Keratinocyte (primary cell): ENCODE data around the gene ZBTB40.

ENCODE experiments used
- EZH2 ChIP-seq: IDR thresholded peaks from one replicate; pipeline ENCODE4 v1.6.1; 2012; ENCODE audit warnings: inconsistent platforms, mild to moderate bottlenecking, low read length, moderate library complexity
- TF ChIP-seq, protein P1 (sequence below), 3 experiments: IDR thresholded peaks in 1 of 3; conservative IDR thresholded peaks in 1 of 3; optimal IDR thresholded peaks in 1 of 3; 2 replicates in 2 of 3; 3 replicates in 1 of 3; pipeline versions ENCODE3 to v1.5.1; 2011; ENCODE audit warnings: low read length in 3 of 3, mild to moderate bottlenecking in 3 of 3, moderate library complexity in 2 of 3, control low read depth in 1 of 3, inconsistent platforms in 1 of 3; ENCODE audit not compliant: insufficient read depth in 2 of 3; ENCODE audit errors: extremely low read depth in 1 of 3

DNA sequence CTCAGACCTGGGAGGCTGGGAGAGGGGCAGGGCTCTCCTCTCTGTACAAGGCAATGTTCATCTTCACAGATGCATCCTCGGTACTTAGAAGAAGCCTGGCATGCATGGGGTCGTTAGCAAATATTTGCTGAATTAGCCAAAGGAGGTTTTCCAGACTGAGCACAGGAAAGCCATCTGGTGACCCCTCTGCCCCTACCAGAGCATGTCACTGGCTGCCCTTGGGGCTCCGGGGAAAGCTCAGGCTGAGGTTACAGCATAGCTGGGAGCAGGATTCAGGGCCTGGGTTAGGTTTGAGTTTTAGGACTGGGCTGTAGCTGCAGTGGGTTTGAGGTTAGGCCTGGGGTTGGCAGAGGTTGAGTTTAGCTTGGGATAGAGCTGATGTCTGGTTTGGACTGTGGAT, 43.4 kb upstream of the ZBTB40 start:
- TF ChIP-seq, protein P1, sequence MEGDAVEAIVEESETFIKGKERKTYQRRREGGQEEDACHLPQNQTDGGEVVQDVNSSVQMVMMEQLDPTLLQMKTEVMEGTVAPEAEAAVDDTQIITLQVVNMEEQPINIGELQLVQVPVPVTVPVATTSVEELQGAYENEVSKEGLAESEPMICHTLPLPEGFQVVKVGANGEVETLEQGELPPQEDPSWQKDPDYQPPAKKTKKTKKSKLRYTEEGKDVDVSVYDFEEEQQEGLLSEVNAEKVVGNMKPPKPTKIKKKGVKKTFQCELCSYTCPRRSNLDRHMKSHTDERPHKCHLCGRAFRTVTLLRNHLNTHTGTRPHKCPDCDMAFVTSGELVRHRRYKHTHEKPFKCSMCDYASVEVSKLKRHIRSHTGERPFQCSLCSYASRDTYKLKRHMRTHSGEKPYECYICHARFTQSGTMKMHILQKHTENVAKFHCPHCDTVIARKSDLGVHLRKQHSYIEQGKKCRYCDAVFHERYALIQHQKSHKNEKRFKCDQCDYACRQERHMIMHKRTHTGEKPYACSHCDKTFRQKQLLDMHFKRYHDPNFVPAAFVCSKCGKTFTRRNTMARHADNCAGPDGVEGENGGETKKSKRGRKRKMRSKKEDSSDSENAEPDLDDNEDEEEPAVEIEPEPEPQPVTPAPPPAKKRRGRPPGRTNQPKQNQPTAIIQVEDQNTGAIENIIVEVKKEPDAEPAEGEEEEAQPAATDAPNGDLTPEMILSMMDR (optimal IDR thresholded peaks at IDR 0.05 in 1 of 3, IDR thresholded peaks at IDR 0.05 in 1 of 3, conservative IDR thresholded peaks at IDR 0.05 in 1 of 3; ENCODE audit: extremely low read depth in 1 of 3, insufficient read depth in 2 of 3, low read length in 3 of 3) = no peak
- TF ChIP-seq EZH2 = no peak
